ENCODE results near the gene SLC12A3. TPM values are rescaled to one million over a fixed set of nuclear protein-coding genes. Genes with fewer than 3 reads are reported as not detected.

Gene SLC12A3
- total and polyA plus RNA-seq, 2 of the 4 experiments (the other 2 are of a cell fraction): not detected

DNA sequence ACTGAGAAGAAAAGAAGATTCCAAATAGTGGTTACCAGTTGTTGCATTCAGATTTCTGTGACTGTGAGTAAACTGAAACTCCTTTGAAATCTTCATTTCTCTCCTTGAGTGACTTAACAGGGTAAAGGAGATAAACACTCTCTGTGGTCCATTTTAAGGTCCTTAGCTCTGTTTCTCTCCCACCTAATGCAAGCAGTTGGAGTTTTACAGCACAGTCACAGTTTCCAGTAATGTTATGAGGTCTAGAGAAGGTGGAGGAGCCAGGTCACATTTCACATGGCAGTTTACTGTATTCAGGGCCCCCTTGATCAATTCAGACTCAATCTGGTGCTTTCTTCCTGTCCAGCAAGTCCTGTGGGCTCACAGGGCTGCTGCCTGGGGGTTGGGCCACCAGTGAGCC lies 32.2 kb upstream of the SLC12A3 start:
- DNase-seq: no peak
- Histone ChIP-seq H3K36me3 (ENCODE audit: control insufficient read depth, insufficient read depth, low read length) (peaks cover 38% of the 10 kb centered on the region), H2AK9ac (replicated peaks; ENCODE audit: low read depth, low read length, poor library complexity) (no peak overlapping the region), H3K4me3 (ENCODE audit: insufficient read depth, low read depth, low read length) (no peak overlapping the region), H3K4me2 (ENCODE audit: low read depth, low read length) (no peak overlapping the region), H4K20me1 (ENCODE audit: insufficient read depth, low read length) (no peaks in the 10 kb centered on the region), H4K8ac (ENCODE audit: low read depth in 2 of 2, low read length in 2 of 2) (no peak overlapping the region), H3K9me1 (ENCODE audit: insufficient read depth, low read length) (peaks cover 15% of the 10 kb centered on the region; the same call in 1 of the 2 replicates), H3K56ac (ENCODE audit: extremely low read depth, insufficient read depth, low read length) (no peak overlapping the region), H2BK120ac (ENCODE audit: low read depth, low read length) (no peak overlapping the region), H3K79me1 (ENCODE audit: low read depth in 1 of 2, low read length in 2 of 2) (no peaks in the 10 kb centered on the region; a peak in 1 of 4 replicates), H3K23ac (ENCODE audit: low read depth, low read length) (no peak overlapping the region), H2AK5ac (ENCODE audit: low read depth, low read length) (no peak overlapping the region), H4K91ac (ENCODE audit: insufficient read depth, low read depth, low read length) (no peak overlapping the region), H2BK5ac (ENCODE audit: low read depth, low read length, poor library complexity, severe bottlenecking) (no peak overlapping the region), H3K4me1 (ENCODE audit: control insufficient read depth, insufficient read depth, low read length) (peaks cover 4% of the 10 kb centered on the region), H3K27ac (ENCODE audit: insufficient read depth, low read length) (no peak overlapping the region), H4K5ac (ENCODE audit: low read depth, low read length) (no peak overlapping the region), H3K27me3 (ENCODE audit: control insufficient read depth, insufficient read depth, low read length) (no peaks in the 10 kb centered on the region), H2AFZ (replicated peaks; ENCODE audit: low read length, poor library complexity) (no peak overlapping the region), H2BK15ac (ENCODE audit: low read depth, low read length) (no peak overlapping the region), H2BK20ac (ENCODE audit: low read depth, low read length) (no peak overlapping the region), H3K9me3 (ENCODE audit: control insufficient read depth, insufficient read depth, low read length) (no peaks in the 10 kb centered on the region), H3K9ac (ENCODE audit: low read depth, low read length) (no peak overlapping the region), H3K14ac (replicated peaks; ENCODE audit: low read depth, low read length) (no peak overlapping the region), H3K4ac (ENCODE audit: low read depth, low read length) (no peak overlapping the region), H3K18ac (ENCODE audit: low read depth, low read length) (no peak overlapping the region)
- ChIA-PET CTCF (no interaction called here), POLR2A (ENCODE audit: unreplicated experiment) (no interaction called here)
- no peak for TF ChIP-seq BHLHE40 (IDR thresholded peaks at IDR 0.05; ENCODE audit: low read depth, low read length)
- TF ChIP-seq, protein P1, sequence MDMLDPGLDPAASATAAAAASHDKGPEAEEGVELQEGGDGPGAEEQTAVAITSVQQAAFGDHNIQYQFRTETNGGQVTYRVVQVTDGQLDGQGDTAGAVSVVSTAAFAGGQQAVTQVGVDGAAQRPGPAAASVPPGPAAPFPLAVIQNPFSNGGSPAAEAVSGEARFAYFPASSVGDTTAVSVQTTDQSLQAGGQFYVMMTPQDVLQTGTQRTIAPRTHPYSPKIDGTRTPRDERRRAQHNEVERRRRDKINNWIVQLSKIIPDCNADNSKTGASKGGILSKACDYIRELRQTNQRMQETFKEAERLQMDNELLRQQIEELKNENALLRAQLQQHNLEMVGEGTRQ (IDR thresholded peaks at IDR 0.05; ENCODE audit: low read depth, low read length): no peak
- TF ChIP-seq, protein P2, sequence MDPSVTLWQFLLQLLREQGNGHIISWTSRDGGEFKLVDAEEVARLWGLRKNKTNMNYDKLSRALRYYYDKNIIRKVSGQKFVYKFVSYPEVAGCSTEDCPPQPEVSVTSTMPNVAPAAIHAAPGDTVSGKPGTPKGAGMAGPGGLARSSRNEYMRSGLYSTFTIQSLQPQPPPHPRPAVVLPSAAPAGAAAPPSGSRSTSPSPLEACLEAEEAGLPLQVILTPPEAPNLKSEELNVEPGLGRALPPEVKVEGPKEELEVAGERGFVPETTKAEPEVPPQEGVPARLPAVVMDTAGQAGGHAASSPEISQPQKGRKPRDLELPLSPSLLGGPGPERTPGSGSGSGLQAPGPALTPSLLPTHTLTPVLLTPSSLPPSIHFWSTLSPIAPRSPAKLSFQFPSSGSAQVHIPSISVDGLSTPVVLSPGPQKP (IDR thresholded peaks at IDR 0.05; ENCODE audit: borderline replicate concordance, low read depth, low read length): no peak
- no peak for TF ChIP-seq NFE2L2 (IDR thresholded peaks at IDR 0.05; ENCODE audit: low read depth, low read length)
- TF ChIP-seq, protein P3, sequence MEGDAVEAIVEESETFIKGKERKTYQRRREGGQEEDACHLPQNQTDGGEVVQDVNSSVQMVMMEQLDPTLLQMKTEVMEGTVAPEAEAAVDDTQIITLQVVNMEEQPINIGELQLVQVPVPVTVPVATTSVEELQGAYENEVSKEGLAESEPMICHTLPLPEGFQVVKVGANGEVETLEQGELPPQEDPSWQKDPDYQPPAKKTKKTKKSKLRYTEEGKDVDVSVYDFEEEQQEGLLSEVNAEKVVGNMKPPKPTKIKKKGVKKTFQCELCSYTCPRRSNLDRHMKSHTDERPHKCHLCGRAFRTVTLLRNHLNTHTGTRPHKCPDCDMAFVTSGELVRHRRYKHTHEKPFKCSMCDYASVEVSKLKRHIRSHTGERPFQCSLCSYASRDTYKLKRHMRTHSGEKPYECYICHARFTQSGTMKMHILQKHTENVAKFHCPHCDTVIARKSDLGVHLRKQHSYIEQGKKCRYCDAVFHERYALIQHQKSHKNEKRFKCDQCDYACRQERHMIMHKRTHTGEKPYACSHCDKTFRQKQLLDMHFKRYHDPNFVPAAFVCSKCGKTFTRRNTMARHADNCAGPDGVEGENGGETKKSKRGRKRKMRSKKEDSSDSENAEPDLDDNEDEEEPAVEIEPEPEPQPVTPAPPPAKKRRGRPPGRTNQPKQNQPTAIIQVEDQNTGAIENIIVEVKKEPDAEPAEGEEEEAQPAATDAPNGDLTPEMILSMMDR (conservative IDR thresholded peaks at IDR 0.05; ENCODE audit: low read depth, low read length): no peak
- no peak for TF ChIP-seq SMC3 (IDR thresholded peaks at IDR 0.05; ENCODE audit: low read depth, low read length)
- no peak for TF ChIP-seq MAZ (IDR thresholded peaks at IDR 0.05; ENCODE audit: borderline replicate concordance, low read depth, low read length)
- no peak for TF ChIP-seq FOS (IDR thresholded peaks at IDR 0.05; ENCODE audit: low read depth, low read length)
- no peak for TF ChIP-seq CHD1 (IDR thresholded peaks at IDR 0.05; ENCODE audit: low read depth, low read length)
- TF ChIP-seq POLR2A (IDR thresholded peaks at IDR 0.05; ENCODE audit: low read depth, low read length): no peak
- TF ChIP-seq CEBPB (IDR thresholded peaks at IDR 0.05; ENCODE audit: low read depth, low read length): no peak
- TF ChIP-seq RCOR1 (IDR thresholded peaks at IDR 0.05; ENCODE audit: insufficient replicate concordance, low read length): no peak
- no peak for TF ChIP-seq RFX5 (IDR thresholded peaks at IDR 0.05; ENCODE audit: low read depth, low read length)
- no peak for TF ChIP-seq MXI1 (IDR thresholded peaks at IDR 0.05; ENCODE audit: borderline replicate concordance, low read depth, low read length)
- no peak for TF ChIP-seq MAFK (IDR thresholded peaks at IDR 0.05; ENCODE audit: low read depth, low read length)
- TF ChIP-seq RAD21 (IDR thresholded peaks at IDR 0.05; ENCODE audit: low read length): no peak
- no peak for ATAC-seq (ENCODE audit: low read depth)
- intact Hi-C loops (cut with micrococcal nuclease) (no loop called here), in situ Hi-C loops (cut with MboI; ENCODE audit: low sequenced_read_pairs) (no loop called here), dilution Hi-C loops (cut with HindIII; ENCODE audit: low sequenced_read_pairs, unreplicated experiment) (no loop called here)
- BruUV-seq (replicated peaks): no TSS peak
